K562 (cell line): ENCODE results near the gene NRSN2. TPM values are rescaled to one million over a fixed set of nuclear protein-coding genes. Genes with fewer than 3 reads are reported as not detected.

Experiments used
- ATAC-seq: fragments of 200-7000 bp; cut with Tn5 transposase; 3 replicates; pipeline ENCODE4 v1.9.1; 2020; ENCODE audit warnings: moderate library complexity
- BruUV-seq: library from RNA; stranded (reverse); fragments of 400-500 nt; replicated peaks from 2 replicates; lab custom pipeline; 2021; lab: Mats Ljungman, UMichigan
- CTCF ChIA-PET: fragments of 300-600 bp; formaldehyde crosslinking; extraction: SDS; loops from one replicate; lab custom pipeline; 2021; ENCODE audit warnings: low intra/inter-chr PET ratio; lab: Yijun Ruan, JAX
- POLR2A ChIA-PET: fragments of 300-600, 350-650 bp; sonication (Branson Sonifier 250); formaldehyde crosslinking; extraction: SDS; loops from one replicate; lab custom pipeline; 2021; ENCODE audit warnings: antibody characterized with exemption, inconsistent platforms; lab: Yijun Ruan, JAX
- DNase-seq, 4 experiments: peaks; one replicate each; pipeline versions ENCODE4 v3.0.0 to v3.0.0-alpha.2; 2011 to 2018; ENCODE audit warnings: low spot score in 3 of 4, mixed read lengths in 3 of 4; ENCODE audit errors: extremely low read depth in 1 of 4
- FAIRE-seq: peaks from 2 replicates; lab custom pipeline; 2011; peaks lifted over from hg19 to GRCh38; lab: Jason Lieb, UNC
- H2AFZ ChIP-seq: 2 replicates; pipeline ENCODE4 v1.6.0; 2011; ENCODE audit warnings: low read depth, low read length, control low read depth, inconsistent platforms
- H3K27ac ChIP-seq: fragments of 200-600 bp; 3 replicates; pipeline ENCODE4 v1.8.0; 2011; ENCODE audit warnings: low read depth, mild to moderate bottlenecking, control low read depth, inconsistent platforms, low read length, moderate library complexity, mixed read lengths; ENCODE audit errors: extremely low read depth
- H3K27me3 ChIP-seq, 2 experiments: fragments of 300-600 bp in 1 of 2; 2 replicates in 1 of 2; 3 replicates in 1 of 2; pipeline versions ENCODE4 v1.6.0 to v1.8.0; 2011; ENCODE audit warnings: inconsistent platforms in 2 of 2, low read length in 2 of 2, mild to moderate bottlenecking in 1 of 2, mixed read lengths in 1 of 2, moderate library complexity in 1 of 2; ENCODE audit not compliant: control insufficient read depth in 2 of 2, insufficient read depth in 2 of 2
- H3K36me3 ChIP-seq: fragments of 300-600 bp; 3 replicates; pipeline ENCODE4 v1.8.0; 2011; ENCODE audit warnings: mild to moderate bottlenecking, low read length, inconsistent platforms; ENCODE audit not compliant: control insufficient read depth, insufficient read depth
- H3K4me1 ChIP-seq, 2 experiments: fragments of 200-600 bp in 1 of 2; replicated peaks in 1 of 2; 2 replicates in 1 of 2; 3 replicates in 1 of 2; pipeline versions ENCODE4 v1.5.1 to v1.8.0; 2011; ENCODE audit warnings: inconsistent platforms in 2 of 2, low read length in 2 of 2, mild to moderate bottlenecking in 1 of 2, mixed read lengths in 1 of 2, moderate library complexity in 1 of 2; ENCODE audit not compliant: control insufficient read depth in 2 of 2, insufficient read depth in 2 of 2
- H3K4me2 ChIP-seq: 2 replicates; pipeline ENCODE4 v1.6.1; 2011; ENCODE audit warnings: low read length, control low read depth, inconsistent platforms, mixed read lengths; ENCODE audit not compliant: insufficient read depth
- H3K4me3 ChIP-seq: fragments of 200-600 bp; sonication (generic), shearing (Covaris generic); 2 replicates; pipeline ENCODE4 v1.5.1; 2016; ENCODE audit warnings: control low read depth, inconsistent platforms
- H3K79me2 ChIP-seq: fragments of 200-600 bp; 3 replicates; pipeline ENCODE4 v1.8.0; 2011; ENCODE audit warnings: low read length, inconsistent platforms; ENCODE audit not compliant: control insufficient read depth, insufficient read depth
- H3K9ac ChIP-seq, 2 experiments: 2 replicates each; pipeline versions ENCODE4 v1.6.0 to v1.6.1; 2011; ENCODE audit warnings: low read depth in 2 of 2, low read length in 2 of 2, control low read depth in 1 of 2, inconsistent platforms in 1 of 2, mild to moderate bottlenecking in 1 of 2, mixed read lengths in 1 of 2; ENCODE audit not compliant: insufficient read depth in 1 of 2
- H3K9me1 ChIP-seq: one replicate; pipeline ENCODE4 v1.6.0; 2011; ENCODE audit warnings: inconsistent platforms, mild to moderate bottlenecking, low read length, moderate library complexity; ENCODE audit not compliant: control insufficient read depth, insufficient read depth
- H3K9me3 ChIP-seq: replicated peaks from 2 replicates; pipeline ENCODE4 v1.5.1; 2011; ENCODE audit warnings: low read depth, low read length, inconsistent platforms; ENCODE audit not compliant: control insufficient read depth, insufficient read depth
- H4K20me1 ChIP-seq: replicated peaks from 2 replicates; pipeline ENCODE4 v1.6.1; 2011; ENCODE audit warnings: low read length, inconsistent platforms, mixed read lengths; ENCODE audit not compliant: control insufficient read depth, insufficient read depth
- CTBP1 ChIP-seq: fragments of 450-650 bp; IDR thresholded peaks from 2 replicates; pipeline ENCODE4 v1.6.1; 2016; ENCODE audit warnings: borderline replicate concordance
- HES1 ChIP-seq: fragments of 450-650 bp; IDR thresholded peaks from 2 replicates; pipeline ENCODE4 v1.6.1; 2016; ENCODE audit warnings: low read depth, mild to moderate bottlenecking, moderate library complexity
- KDM4B ChIP-seq, 2 experiments: fragments of 450-650 bp in 1 of 2; sonication (generic) in 1 of 2; IDR thresholded peaks; 2 replicates each; pipeline ENCODE4 v1.6.1; 2016 to 2017; ENCODE audit warnings: borderline replicate concordance in 2 of 2, antibody characterized with exemption in 1 of 2, low read depth in 1 of 2, mild to moderate bottlenecking in 1 of 2
- MAFG ChIP-seq: fragments of 450-650 bp; conservative IDR thresholded peaks from 2 replicates; pipeline ENCODE4 v1.6.1; 2016; ENCODE audit warnings: missing genetic modification characterization, missing compliant biosample characterization
- MBD2 ChIP-seq: sonication (generic); IDR thresholded peaks from 2 replicates; pipeline ENCODE4 v1.6.1; 2016; ENCODE audit warnings: low read depth, borderline replicate concordance
- MLX ChIP-seq, 2 experiments: fragments of 450-650 bp in 1 of 2; sonication (generic) in 1 of 2; formaldehyde crosslinking; conservative IDR thresholded peaks; 2 replicates each; pipeline versions ENCODE4 v1.4.0 to v1.8.1; 2020 to 2022; ENCODE audit warnings: mild to moderate bottlenecking in 1 of 2, missing genetic modification reagents in 1 of 2
- MTA2 ChIP-seq: fragments of 450-650 bp; IDR thresholded peaks from 2 replicates; pipeline ENCODE4 v1.6.1; 2016; ENCODE audit warnings: low read depth
- NBN ChIP-seq: fragments of 450-650 bp; IDR thresholded peaks from 2 replicates; pipeline ENCODE4 v1.6.1; 2016; ENCODE audit warnings: low read depth, mild to moderate bottlenecking
- NR1H2 ChIP-seq: sonication (generic); formaldehyde crosslinking; IDR thresholded peaks from 2 replicates; pipeline ENCODE4 v1.4.0; 2020; ENCODE audit warnings: mild to moderate bottlenecking, missing genetic modification reagents
- NUFIP1 ChIP-seq: fragments of 450-650 bp; IDR thresholded peaks from 2 replicates; pipeline ENCODE4 v1.6.1; 2018; ENCODE audit not compliant: partially characterized antibody
- POLR2A ChIP-seq: fragments of 450-650 bp; conservative IDR thresholded peaks from 2 replicates; pipeline ENCODE4 v1.6.1; 2016
- SUPT5H ChIP-seq: fragments of 450-650 bp; IDR thresholded peaks from 2 replicates; pipeline ENCODE4 v1.6.1; 2016
- TEAD4 ChIP-seq, 2 experiments: sonication (generic) in 1 of 2; formaldehyde crosslinking in 1 of 2; IDR thresholded peaks; 2 replicates each; pipeline versions ENCODE4 v1.6.1 to v1.8.0; 2012 to 2022; ENCODE audit warnings: borderline replicate concordance in 1 of 2, inconsistent platforms in 1 of 2, low read length in 1 of 2, mild to moderate bottlenecking in 1 of 2, missing genetic modification reagents in 1 of 2
- TGIF2 ChIP-seq: sonication (generic); formaldehyde crosslinking; IDR thresholded peaks from 2 replicates; pipeline ENCODE4 v1.8.1; 2022; ENCODE audit warnings: mild to moderate bottlenecking, missing genetic modification reagents, moderate library complexity
- ZNF212 ChIP-seq: fragments of 450-650 bp; formaldehyde crosslinking; IDR thresholded peaks from 2 replicates; pipeline ENCODE4 v1.4.0; 2020; ENCODE audit warnings: mild to moderate bottlenecking
- ZNF324 ChIP-seq: fragments of 250-450 bp; sonication (Bioruptor Pico); IDR thresholded peaks from 2 replicates; pipeline ENCODE4 v1.4.0; 2020; ENCODE audit warnings: mild to moderate bottlenecking
- ZNF586 ChIP-seq: fragments of 450-650 bp; formaldehyde crosslinking; conservative IDR thresholded peaks from 2 replicates; pipeline ENCODE4 v1.4.0; 2020; ENCODE audit warnings: mild to moderate bottlenecking, moderate library complexity
- ZNF780A ChIP-seq: fragments of 250-450 bp; sonication (Bioruptor Pico); IDR thresholded peaks from 2 replicates; pipeline ENCODE4 v1.5.0; 2021; ENCODE audit warnings: mild to moderate bottlenecking
- ZNF79 ChIP-seq: fragments of 250-450 bp; sonication (Bioruptor Pico); IDR thresholded peaks from 2 replicates; pipeline ENCODE4 v1.4.0; 2020; ENCODE audit warnings: low read depth, mild to moderate bottlenecking, moderate library complexity
- WGBS: fragments of 100-300 bp; shearing (Covaris generic); methylation state at CpG from one replicate; pipeline ENCODE4 v1.1.6; 2016; ENCODE audit warnings: low coverage, mixed read lengths; ENCODE audit not compliant: insufficient coverage; ENCODE audit errors: missing lambda C conversion rate; 5-methylcytosine and 5-hydroxymethylcytosine counted together
- in situ Hi-C: fragments of 300-500 bp; cut with MboI; formaldehyde crosslinking; loops from 4 replicates; pipeline ENCODE4 v1.15.0; 2018; ENCODE audit warnings: inconsistent platforms, mixed read lengths
- intact Hi-C: fragments of 100-400 bp; cut with micrococcal nuclease; formaldehyde crosslinking; loops from 2 replicates; pipeline ENCODE4 v1.14.2; 2022
- polyA plus RNA-seq, 8 experiments: library from polyadenylated mRNA; depleted of rRNA in 4 of 8; stranded (reverse) in 5 of 8; unstranded in 3 of 8; fragments of >200 nt; fragmentation: Nextera tagmentation in 2 of 8; fragmentation: Illumina TruSeq in 1 of 8; extraction: Ambion mirVana in 2 of 8; extraction: Trizol in 1 of 8; gene quantifications; 2 replicates each; pipeline versions ENCODE4 v1.2.1 to v1.2.3, GENCODE V29; 2011 to 2014; ENCODE audit warnings: inconsistent platforms in 1 of 8, missing spikeins in 1 of 8
- total RNA-seq, 7 experiments: library from RNA; depleted of rRNA in 6 of 7; stranded (reverse); fragments of >200 nt in 6 of 7; fragmentation: Illumina TruSeq in 2 of 7; extraction: Trizol in 2 of 7; gene quantifications; 2 replicates each; pipeline versions ENCODE4 v1.2.1 to v1.2.3, GENCODE V29; 2011 to 2021; ENCODE audit warnings: low replicate concordance in 1 of 7
- TF ChIP-seq, protein P1 (sequence below): fragments of 450-650 bp; formaldehyde crosslinking; IDR thresholded peaks from 2 replicates; pipeline ENCODE4 v1.4.0; 2022; ENCODE audit warnings: mild to moderate bottlenecking, moderate library complexity
- TF ChIP-seq, protein P2 (sequence below): fragments of 250-450 bp; sonication (Bioruptor Pico); IDR thresholded peaks from 2 replicates; pipeline ENCODE4 v1.5.0; 2020; ENCODE audit warnings: mild to moderate bottlenecking

Gene NRSN2
- total and polyA plus RNA-seq, 9 of the 15 experiments (the other 6 are each of a cell fraction or from before 2014, with no cell fraction given), result 7.5 to 29.7 (median 11.1) TPM

- FAIRE-seq (no peak), DNase-seq (no peak)
- H3K36me3 ChIP-seq, result peaks cover 64% of the 10 kb centered on the region
- TF ChIP-seq TEAD4 (IDR thresholded peaks at IDR 0.05; ENCODE audit: low read length) (0 out of 2 replicates have a peak, but pooled peaks have one; percentile 7), TEAD4 (CRISPR knock-in tag; IDR thresholded peaks at IDR 0.05; ENCODE audit: borderline replicate concordance) (no peak), SUPT5H (0 out of 2 replicates have a peak, but pooled peaks have one; percentile 10), NUFIP1 (no peak), NBN (no peak), ZNF586 (CRISPR knock-in tag) (no peak), CTBP1 (peak; percentile 18; the same call in 1 of the 2 replicates), POLR2A (peak; percentile 35; the same call in 1 of the 2 replicates), ZNF780A (CRISPR knock-in tag) (no peak), MLX (CRISPR knock-in tag; conservative IDR thresholded peaks at IDR 0.05) (no peak), ZNF79 (CRISPR knock-in tag) (no peak), MAFG (tag) (no peak), MBD2 (no peak), TGIF2 (no peak), ZNF324 (no peak), KDM4B (IDR thresholded peaks at IDR 0.05; ENCODE audit: borderline replicate concordance in 2 of 2, low read depth in 1 of 2) (no peak), NR1H2 (CRISPR knock-in tag) (no peak), ZNF212 (CRISPR knock-in tag) (no peak), HES1 (no peak), MTA2 (no peak)
- TF ChIP-seq, protein P1, sequence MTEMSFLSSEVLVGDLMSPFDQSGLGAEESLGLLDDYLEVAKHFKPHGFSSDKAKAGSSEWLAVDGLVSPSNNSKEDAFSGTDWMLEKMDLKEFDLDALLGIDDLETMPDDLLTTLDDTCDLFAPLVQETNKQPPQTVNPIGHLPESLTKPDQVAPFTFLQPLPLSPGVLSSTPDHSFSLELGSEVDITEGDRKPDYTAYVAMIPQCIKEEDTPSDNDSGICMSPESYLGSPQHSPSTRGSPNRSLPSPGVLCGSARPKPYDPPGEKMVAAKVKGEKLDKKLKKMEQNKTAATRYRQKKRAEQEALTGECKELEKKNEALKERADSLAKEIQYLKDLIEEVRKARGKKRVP (CRISPR knock-in tag), result no peak
- TF ChIP-seq, protein P2, sequence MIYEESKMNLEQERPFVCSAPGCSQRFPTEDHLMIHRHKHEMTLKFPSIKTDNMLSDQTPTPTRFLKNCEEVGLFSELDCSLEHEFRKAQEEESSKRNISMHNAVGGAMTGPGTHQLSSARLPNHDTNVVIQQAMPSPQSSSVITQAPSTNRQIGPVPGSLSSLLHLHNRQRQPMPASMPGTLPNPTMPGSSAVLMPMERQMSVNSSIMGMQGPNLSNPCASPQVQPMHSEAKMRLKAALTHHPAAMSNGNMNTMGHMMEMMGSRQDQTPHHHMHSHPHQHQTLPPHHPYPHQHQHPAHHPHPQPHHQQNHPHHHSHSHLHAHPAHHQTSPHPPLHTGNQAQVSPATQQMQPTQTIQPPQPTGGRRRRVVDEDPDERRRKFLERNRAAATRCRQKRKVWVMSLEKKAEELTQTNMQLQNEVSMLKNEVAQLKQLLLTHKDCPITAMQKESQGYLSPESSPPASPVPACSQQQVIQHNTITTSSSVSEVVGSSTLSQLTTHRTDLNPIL (CRISPR knock-in tag), result no peak
Observed at GRCh38 chr20:384723-385122, 37.8 kb downstream of the NRSN2 start.

More at GRCh38 chr20:384723-385122, 37.8 kb downstream of the NRSN2 start:
- in situ Hi-C loops (no loop called here), intact Hi-C loops (no loop called here)
- no peak for ATAC-seq
- 100% methylated on average over 1 of the region's 1 CpG for WGBS
- no peak overlapping the region for H3K4me3 ChIP-seq
- no TSS peak for BruUV-seq
- H2AFZ ChIP-seq, result no peak overlapping the region
- H3K4me2 ChIP-seq, result peak overlapping the region; percentile 32; the same call in 1 of the 2 replicates
- no peaks in the 10 kb centered on the region for H3K9me3 ChIP-seq
- H3K9ac ChIP-seq, result no peak overlapping the region; a peak in 1 of 4 replicates
- H3K79me2 ChIP-seq, result peaks cover 85% of the 10 kb centered on the region
- peaks cover 11% of the 10 kb centered on the region for H4K20me1 ChIP-seq
- no peaks in the 10 kb centered on the region for H3K9me1 ChIP-seq
- no peaks in the 10 kb centered on the region for H3K27me3 ChIP-seq
- POLR2A ChIA-PET, result interaction anchor here (0.6 to 9.2 kb wide), 6 partner anchors 8 to 287 kb away, joined by 3 to 100 read pairs (median 12); no protein-coding TSS in a partner anchor
- CTCF ChIA-PET, result no interaction called here
- peak overlapping the region; percentile 54; the same call in 1 of the 3 replicates for H3K27ac ChIP-seq
- H3K4me1 ChIP-seq, result peaks cover 16 to 22% of the 10 kb centered on the region in 2 experiments; a peak in 4 of 5 replicates
